ENCODE results near the gene SNX9. TPM values are rescaled to one million over a fixed set of nuclear protein-coding genes. Genes with fewer than 3 reads are reported as not detected.

The SNX9 gene
- total and polyA plus RNA-seq, 2 donors (not counting 1 experiment from before 2014, with no cell fraction given), result 56.8 to 117 TPM

GRCh38 chr6:157884756-157885155, 61.7 kb downstream of the SNX9 start:
- no peak overlapping the region for H3K9ac ChIP-seq (ENCODE audit: insufficient read depth, low read length)
- no peak overlapping the region for H2AFZ ChIP-seq (ENCODE audit: low read length)
- H3K4me3 ChIP-seq (replicated peaks in 1 of 4; ENCODE audit: control extremely low read depth in 1 of 4, insufficient read depth in 1 of 4, low read depth in 3 of 4, low read length in 4 of 4), result no peak overlapping the region
- peaks cover 11% of the 10 kb centered on the region for H3K36me3 ChIP-seq (ENCODE audit: control insufficient read depth, insufficient read depth, low read length)
- TF ChIP-seq, protein P1, sequence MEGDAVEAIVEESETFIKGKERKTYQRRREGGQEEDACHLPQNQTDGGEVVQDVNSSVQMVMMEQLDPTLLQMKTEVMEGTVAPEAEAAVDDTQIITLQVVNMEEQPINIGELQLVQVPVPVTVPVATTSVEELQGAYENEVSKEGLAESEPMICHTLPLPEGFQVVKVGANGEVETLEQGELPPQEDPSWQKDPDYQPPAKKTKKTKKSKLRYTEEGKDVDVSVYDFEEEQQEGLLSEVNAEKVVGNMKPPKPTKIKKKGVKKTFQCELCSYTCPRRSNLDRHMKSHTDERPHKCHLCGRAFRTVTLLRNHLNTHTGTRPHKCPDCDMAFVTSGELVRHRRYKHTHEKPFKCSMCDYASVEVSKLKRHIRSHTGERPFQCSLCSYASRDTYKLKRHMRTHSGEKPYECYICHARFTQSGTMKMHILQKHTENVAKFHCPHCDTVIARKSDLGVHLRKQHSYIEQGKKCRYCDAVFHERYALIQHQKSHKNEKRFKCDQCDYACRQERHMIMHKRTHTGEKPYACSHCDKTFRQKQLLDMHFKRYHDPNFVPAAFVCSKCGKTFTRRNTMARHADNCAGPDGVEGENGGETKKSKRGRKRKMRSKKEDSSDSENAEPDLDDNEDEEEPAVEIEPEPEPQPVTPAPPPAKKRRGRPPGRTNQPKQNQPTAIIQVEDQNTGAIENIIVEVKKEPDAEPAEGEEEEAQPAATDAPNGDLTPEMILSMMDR (conservative IDR thresholded peaks at IDR 0.05 in 1 of 2, IDR thresholded peaks at IDR 0.05 in 1 of 2; ENCODE audit: low read depth in 1 of 2, low read length in 2 of 2), result no peak
- TF ChIP-seq EZH2 (IDR thresholded peaks at IDR 0.05; ENCODE audit: low read length, missing control alignments), result no peak
- no peak overlapping the region for H3K4me2 ChIP-seq (ENCODE audit: extremely low read depth, insufficient read depth, low read length)
- no peaks in the 10 kb centered on the region for H4K20me1 ChIP-seq (ENCODE audit: control insufficient read depth, extremely low read depth, insufficient read depth, low read length)
- H3K27me3 ChIP-seq (ENCODE audit: control insufficient read depth, insufficient read depth, low read length), result no peaks in the 10 kb centered on the region
- H3K4me1 ChIP-seq (ENCODE audit: control insufficient read depth, extremely low read depth, insufficient read depth, low read length), result no peaks in the 10 kb centered on the region
- no peak for DNase-seq (ENCODE audit: low read depth in 2 of 2)
- no peaks in the 10 kb centered on the region for H3K79me2 ChIP-seq (ENCODE audit: control insufficient read depth, insufficient read depth, low read length)
- no peak overlapping the region for H3K27ac ChIP-seq (ENCODE audit: insufficient read depth, low read length)
- no peaks in the 10 kb centered on the region for H3K9me3 ChIP-seq (ENCODE audit: control insufficient read depth, insufficient read depth, low read depth, low read length)

- no peaks in the 10 kb centered on the region for H3K27me3 ChIP-seq (ENCODE audit: control insufficient read depth, insufficient read depth, low read length)
- no peaks in the 10 kb centered on the region for H3K9me3 ChIP-seq (ENCODE audit: control insufficient read depth, insufficient read depth, low read depth, low read length)
- TF ChIP-seq, protein P1 (conservative IDR thresholded peaks at IDR 0.05 in 1 of 2, IDR thresholded peaks at IDR 0.05 in 1 of 2; ENCODE audit: low read depth in 1 of 2, low read length in 2 of 2), result no peak
- no peak for TF ChIP-seq EZH2 (IDR thresholded peaks at IDR 0.05; ENCODE audit: low read length, missing control alignments)
- no peak overlapping the region for H3K9ac ChIP-seq (ENCODE audit: insufficient read depth, low read length)
- no peaks in the 10 kb centered on the region for H4K20me1 ChIP-seq (ENCODE audit: control insufficient read depth, extremely low read depth, insufficient read depth, low read length)
- peaks cover 13% of the 10 kb centered on the region for H3K36me3 ChIP-seq (ENCODE audit: control insufficient read depth, insufficient read depth, low read length)
- no peaks in the 10 kb centered on the region for H3K4me1 ChIP-seq (ENCODE audit: control insufficient read depth, extremely low read depth, insufficient read depth, low read length)
- no peak overlapping the region for H3K27ac ChIP-seq (ENCODE audit: insufficient read depth, low read length)
- no peak overlapping the region for H3K4me2 ChIP-seq (ENCODE audit: extremely low read depth, insufficient read depth, low read length)
- no peak overlapping the region for H3K4me3 ChIP-seq (replicated peaks in 1 of 4; ENCODE audit: control extremely low read depth in 1 of 4, insufficient read depth in 1 of 4, low read depth in 3 of 4, low read length in 4 of 4)
- no peaks in the 10 kb centered on the region for H3K79me2 ChIP-seq (ENCODE audit: control insufficient read depth, insufficient read depth, low read length)
- no peak overlapping the region for H2AFZ ChIP-seq (ENCODE audit: low read length)
- DNase-seq (ENCODE audit: low read depth in 2 of 2), result no peak
Observed at GRCh38 chr6:157885211-157885788, 62.3 kb downstream of the SNX9 start.

DNA sequence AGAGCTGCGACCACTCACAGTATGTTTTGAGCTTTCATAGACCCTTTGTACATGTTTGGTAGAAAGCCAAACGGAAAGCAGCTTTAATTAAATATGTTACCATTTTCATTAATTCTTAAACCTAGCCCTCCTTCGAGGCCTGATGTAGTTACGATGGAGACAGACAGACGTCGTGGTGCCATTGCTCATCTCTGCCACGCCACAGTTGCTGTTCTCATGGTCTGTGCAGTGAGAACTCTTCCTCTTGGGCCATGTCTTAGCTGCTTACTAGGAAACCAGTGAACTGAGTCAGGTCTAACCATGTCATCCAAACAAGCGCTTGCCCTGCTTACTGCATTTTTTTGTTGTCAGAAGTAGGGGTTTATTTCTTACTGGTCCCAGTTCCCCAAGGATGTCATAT, 62.8 kb downstream of the SNX9 start:
- TF ChIP-seq, protein P1 (conservative IDR thresholded peaks at IDR 0.05 in 1 of 2, IDR thresholded peaks at IDR 0.05 in 1 of 2; ENCODE audit: low read depth in 1 of 2, low read length in 2 of 2), result no peak
- TF ChIP-seq EZH2 (IDR thresholded peaks at IDR 0.05; ENCODE audit: low read length, missing control alignments), result no peak
- Histone ChIP-seq H3K9me3 (ENCODE audit: control insufficient read depth, insufficient read depth, low read depth, low read length) (no peaks in the 10 kb centered on the region), H3K36me3 (ENCODE audit: control insufficient read depth, insufficient read depth, low read length) (peaks cover 14% of the 10 kb centered on the region), H3K4me3 (replicated peaks in 1 of 4; ENCODE audit: control extremely low read depth in 1 of 4, insufficient read depth in 1 of 4, low read depth in 3 of 4, low read length in 4 of 4) (no peak overlapping the region), H2AFZ (ENCODE audit: low read length) (no peak overlapping the region), H3K9ac (ENCODE audit: insufficient read depth, low read length) (no peak overlapping the region), H3K4me1 (ENCODE audit: control insufficient read depth, extremely low read depth, insufficient read depth, low read length) (no peaks in the 10 kb centered on the region), H3K79me2 (ENCODE audit: control insufficient read depth, insufficient read depth, low read length) (no peaks in the 10 kb centered on the region), H4K20me1 (ENCODE audit: control insufficient read depth, extremely low read depth, insufficient read depth, low read length) (no peaks in the 10 kb centered on the region), H3K27me3 (ENCODE audit: control insufficient read depth, insufficient read depth, low read length) (no peaks in the 10 kb centered on the region), H3K4me2 (ENCODE audit: extremely low read depth, insufficient read depth, low read length) (no peak overlapping the region), H3K27ac (ENCODE audit: insufficient read depth, low read length) (no peak overlapping the region)
- DNase-seq (ENCODE audit: low read depth in 2 of 2), result no peak

Data from fibroblast of lung (primary cell).